ENCODE data around the gene LEMD1.

Gene LEMD1

DNA sequence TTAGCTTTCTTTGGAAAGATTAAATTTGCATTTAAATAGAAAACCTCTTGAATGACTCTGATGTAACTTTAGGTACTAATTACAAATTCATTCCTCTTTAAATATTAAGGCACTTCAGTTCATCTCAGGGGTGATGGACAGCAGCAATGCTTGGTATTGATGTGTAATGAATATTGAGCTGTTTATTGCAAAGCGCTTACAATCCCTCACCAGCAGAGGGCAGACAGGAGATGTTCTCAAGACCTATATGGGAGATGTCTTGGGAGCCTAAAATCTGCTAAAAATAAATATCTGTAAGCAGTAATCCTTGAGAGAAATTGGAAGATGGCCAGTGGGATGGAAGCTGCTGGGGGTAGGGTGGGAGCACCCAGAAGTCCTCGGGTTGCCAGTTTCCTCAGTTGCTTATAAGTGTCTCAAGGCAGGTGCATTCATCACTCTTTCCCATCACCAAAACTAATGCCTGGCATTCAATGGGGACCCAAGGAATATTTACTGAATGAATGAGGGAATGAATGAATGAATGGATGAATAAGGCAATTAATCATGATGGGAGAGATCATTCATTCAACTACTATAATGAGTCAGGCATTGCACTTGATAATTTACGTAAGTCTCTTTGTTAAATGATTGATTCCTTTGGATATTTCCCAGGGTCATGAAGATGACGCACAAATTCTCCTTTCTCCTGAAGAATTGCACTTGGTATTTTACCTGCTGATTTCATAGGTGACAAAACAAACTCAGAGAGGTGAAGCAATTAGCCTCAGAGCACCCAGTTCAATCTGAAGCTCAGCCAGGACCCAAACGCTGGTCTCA lies 67.4 kb downstream of the LEMD1 start:
- peak; percentile 79 for DNase-seq (ENCODE audit: low spot score)

DNA sequence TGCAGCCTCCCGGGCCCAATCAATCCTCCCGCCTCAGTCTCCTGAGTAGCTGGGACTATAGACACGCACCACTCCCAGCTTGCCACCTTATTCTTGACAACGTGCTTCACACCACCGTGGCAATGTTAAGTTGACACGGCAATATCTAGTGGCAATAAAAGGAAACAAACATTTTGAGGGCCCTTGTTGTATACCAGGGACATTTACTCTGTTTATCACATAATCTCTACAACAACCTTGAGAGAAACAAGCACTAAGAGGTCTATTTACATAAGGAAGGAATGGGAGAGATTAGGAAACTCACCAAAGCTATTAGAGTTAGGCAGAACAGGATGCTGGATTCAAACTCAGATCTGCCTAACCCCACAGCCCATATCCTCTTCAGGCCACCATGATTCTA lies 68.2 kb downstream of the LEMD1 start:
- no peak for DNase-seq (ENCODE audit: low spot score)

DNA sequence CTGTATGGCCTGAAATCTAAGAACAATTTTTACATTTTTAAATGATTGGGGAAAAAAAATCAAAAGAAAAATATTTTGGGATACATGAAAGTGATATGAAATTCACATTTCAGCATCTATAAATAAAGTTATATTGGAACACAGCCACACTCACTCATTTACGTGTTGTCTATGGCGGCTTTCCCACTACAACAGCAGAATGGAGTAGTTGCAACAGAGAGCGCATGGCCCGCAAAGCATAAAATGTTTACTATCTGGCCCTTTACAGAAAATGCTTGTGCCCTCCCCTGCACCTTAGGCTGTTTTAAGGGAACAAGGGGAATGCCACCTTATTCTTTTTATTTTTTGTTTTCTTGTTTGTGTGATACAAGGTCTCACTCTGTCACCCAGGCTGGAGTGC lies 68.7 kb downstream of the LEMD1 start:
- DNase-seq (ENCODE audit: low spot score): no peak

DNA sequence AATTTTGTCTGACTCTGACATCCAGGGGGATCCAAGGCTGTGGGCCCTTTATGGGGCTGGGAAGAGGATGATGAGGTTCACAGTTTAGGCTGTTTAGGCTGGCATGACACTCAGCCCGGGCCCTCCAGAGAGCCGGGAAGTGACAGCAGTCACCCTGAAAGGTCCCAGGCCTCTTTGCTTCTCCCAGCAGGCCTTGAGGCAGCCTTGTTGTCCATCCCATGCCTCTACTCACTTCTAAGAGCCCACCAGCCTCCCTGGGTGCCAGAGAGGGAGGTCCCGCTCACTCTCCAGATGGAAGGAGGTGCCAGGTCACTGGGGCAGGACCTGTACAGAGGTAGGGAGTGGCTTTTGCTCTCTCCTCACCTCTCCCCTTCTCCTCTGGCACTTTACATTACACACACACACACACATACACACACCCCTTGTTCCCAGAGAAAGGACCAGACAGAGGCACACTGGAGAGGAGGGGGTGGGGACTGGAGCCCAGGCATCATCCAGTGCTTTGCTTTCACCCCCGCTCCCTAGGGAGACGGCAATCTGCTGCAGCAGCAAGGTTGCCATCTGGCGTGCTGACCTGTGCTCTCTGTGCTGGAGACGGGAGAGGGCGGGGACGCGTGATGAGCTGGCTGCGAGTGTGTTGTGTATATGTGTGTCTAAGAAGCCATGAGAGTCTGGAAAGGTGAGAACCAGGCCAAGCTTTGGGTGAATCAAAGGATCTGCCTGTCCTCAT lies 69.7 kb downstream of the LEMD1 start:
- no peak for DNase-seq (ENCODE audit: low spot score)

DNA sequence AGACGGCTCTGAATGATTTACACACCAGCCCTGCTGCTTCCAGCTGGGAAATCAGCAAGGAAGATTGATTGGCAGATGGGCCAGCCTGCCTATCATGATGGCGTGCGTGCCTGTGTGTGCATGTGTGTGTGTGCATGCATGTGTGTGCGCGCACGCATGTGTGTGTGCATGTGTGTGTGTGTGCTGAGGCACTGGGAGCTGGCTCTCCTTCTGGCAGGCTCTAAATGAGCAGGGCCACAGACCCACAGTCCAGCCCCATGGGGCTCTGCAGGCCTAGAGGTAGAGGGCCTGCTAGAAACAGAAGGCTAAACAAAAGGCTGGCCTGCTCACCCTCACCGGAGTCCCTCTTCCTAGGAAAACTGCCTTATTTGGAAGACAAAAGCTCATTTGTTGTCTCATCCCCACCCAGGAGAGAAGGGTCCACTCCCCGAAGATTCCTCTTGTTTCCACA lies 71.1 kb downstream of the LEMD1 start:
- DNase-seq (ENCODE audit: low spot score): no peak

DNA sequence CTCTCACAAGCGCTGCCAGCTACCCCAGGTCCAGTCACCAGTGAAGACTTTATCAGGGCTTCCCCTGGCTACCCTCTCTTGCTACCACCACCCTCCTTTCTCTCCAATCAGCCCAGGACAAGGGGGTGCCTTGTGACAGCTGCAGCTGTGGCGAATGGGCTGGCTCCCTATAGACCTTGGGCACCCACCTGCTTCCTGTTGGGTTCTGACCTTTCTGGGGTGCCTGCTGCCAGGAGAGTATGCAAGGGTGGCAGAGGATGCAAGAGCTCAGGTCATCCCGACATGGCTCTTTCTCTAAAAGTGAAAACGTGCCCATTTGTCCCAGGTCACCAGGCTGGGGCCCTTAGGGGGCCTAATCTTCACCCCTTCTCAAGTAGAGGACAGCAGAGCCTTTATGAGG lies 71.7 kb downstream of the LEMD1 start:
- DNase-seq (ENCODE audit: low spot score): no peak

DNA sequence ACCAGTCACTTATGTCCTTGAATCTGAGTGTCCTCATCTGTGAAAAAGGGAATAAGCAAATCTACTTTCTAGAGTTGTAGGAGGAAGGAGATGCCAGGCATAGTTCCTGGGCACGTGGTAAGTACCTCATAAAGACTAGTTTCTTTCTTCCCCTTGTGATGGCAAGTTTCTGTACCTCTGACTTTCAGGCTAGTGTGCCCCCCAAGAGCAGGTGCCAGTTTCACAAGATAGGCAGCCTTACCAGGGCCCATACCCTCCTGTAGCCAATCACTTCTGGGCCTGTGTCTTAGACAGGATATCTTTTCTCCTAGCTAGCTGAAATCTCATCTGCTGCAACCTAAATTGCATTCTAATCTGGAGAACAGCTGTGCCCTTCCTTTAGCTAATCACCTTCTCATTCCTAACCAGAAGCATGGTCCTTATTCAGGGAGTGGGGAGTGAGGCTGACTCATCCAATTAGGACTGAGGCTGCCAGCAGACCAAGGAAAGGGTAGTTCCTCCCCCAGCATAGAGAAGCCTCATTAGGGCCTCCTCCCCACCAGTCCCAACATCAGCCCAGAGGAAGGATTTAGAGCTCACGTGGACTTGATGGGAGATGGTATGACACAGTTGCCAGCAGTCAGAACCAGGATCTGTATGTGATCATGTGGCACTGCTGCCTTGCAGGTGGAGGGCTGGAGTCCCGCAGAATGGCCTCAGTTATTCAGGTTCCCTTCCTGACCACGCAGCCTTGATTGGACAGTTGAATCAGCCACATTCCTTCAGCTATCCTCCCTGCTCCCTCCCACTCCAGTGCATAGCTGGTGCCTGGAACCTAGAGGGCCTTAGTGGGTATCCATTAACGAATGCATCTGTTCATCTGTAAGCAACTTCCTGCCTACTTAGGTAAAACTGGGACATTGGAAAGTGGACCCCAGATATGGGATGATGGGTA lies 73.0 kb downstream of the LEMD1 start:
- no peak for DNase-seq (ENCODE audit: low spot score)

DNA sequence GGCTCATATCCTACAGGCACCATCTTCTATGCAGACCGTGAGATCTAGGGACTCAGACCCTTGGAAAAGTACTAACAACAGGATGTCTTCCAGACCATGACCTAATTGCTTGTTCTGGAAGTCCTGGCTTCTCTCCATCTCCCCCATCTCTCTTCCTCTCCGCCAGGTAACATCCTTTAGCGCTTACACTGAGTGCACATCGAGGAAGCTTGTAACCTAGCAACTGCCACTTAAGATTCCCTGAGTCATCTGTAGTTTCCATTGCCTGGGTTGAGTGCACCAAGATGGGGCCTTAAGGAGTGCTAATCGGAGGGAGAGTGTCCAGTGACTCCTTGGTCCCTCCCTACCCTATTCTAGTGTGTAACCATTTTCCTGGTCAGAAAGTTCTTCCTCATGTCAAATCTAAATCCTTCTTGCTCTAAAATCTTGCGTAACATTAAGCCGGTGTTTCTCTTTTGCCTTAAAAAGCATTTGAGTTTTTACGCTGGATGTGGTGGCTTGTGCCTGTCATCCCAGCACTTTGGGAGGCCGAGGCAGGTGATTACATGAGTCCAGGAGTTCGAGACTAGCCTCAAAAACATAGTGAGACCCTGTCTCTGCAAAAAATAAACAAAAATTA lies 74.8 kb downstream of the LEMD1 start:
- peak; percentile 25 for DNase-seq (ENCODE audit: low spot score)

DNA sequence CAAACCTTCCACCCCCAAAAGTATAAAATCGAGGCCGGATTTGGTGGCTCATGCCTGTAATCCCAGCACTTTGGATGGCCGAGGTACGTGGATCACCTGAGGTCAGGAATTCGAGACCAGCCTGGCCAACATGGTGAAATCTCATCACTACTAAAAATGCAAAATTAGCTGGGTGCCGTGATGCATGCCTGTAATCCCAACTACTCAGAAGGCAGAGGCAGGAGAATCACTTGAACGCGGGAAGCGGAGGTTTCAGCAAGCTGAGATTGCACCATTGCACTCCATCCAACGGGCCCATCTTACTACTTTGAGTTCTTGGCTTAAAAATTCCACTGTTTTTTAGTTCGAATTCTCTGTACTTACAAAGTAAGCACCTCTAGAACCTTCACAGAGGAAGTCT lies 76.1 kb downstream of the LEMD1 start:
- DNase-seq (ENCODE audit: low spot score): no peak

DNA sequence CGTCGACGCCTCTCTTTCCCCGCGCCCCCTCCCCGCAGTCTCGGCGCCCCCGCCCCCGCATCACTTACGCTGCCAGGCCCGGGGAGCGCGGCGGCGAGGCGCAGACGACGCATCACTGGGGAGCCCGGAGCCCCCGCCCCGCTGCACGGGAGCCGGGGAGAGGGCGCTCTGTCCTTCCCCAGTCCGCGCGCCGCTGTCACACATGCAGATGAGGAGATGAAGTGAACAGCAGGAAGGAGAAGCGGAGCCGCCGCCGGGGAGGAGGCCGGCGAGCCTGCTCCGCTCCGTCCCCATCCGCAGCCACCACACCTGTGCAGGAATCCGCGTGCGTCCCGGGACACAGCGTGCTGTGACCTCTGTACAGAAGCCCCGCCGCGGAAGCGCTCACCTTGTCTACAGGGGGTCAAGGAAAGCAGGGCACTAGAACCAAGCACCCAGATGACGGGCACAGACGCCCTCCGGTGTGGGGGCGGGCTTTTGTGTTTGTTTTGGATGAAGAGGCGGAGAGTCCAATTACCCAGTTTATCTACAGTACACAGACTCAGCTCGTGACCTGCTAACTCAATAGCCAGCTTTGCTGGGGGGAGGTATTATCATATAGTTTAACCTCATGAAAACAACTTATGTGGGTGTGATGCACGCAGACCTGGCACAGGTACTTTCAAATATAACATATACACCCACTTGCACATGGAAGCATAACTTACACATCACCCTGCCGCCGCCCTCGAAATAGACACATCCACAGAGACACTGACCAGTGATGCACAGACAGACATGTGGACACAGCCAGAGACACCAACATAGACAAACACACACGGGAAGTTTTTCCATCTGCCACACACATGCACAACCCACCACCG lies 77.6 kb downstream of the LEMD1 start:
- peak; percentile 86 for DNase-seq (ENCODE audit: low spot score)

DNA sequence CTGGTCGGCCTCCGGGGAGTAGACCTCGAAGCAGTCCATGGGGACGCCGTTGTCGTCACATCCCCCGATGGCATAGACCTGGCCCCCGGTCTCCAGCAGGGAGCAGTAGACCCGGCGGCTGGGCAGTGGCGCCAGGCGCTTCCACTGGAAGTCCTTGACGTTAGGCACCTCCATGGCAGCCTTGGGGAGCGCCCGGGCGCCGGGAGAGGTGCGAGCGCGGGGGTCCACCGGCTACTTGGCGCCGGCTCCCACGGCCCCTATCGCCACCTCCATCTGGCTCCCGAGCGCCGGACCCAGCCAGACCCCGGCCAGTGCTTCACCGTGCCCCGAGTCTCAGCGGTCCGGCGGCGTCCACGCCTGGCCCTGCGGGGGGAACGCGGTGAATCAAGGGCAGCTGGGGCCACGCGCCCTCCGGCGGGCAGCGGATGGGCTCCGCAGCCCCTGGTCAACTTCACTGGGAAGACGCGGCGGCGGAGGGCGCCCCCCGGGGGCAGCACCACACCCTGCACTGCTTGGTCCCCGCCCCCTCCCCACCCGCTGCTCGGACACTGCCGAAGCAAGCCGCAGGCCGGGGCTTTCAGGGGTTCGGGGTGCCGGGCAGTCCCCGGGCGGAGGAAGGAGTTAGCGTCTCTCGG lies 78.3 kb downstream of the LEMD1 start:
- peak; percentile 61 for DNase-seq (ENCODE audit: low spot score)

DNA sequence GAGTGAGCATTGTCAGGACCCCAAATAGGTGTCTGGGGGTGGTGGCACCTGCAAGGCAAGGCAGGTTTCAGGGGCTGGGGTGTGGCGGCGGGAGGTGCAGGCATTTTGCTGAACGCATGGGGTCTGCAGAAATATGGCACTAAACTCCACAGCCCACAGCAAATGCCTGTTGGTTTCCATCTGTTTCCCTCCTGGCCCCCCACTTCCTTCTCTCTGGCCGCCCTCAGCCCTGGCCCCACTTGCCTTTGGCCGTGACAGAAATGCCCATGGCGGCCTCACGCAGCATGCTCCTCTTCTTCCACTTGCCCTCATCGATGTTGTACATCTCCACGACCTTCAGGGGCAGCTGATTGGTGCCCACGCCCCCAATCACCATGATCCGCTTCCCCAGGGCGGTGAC lies 78.9 kb downstream of the LEMD1 start:
- DNase-seq (ENCODE audit: low spot score): no peak

DNA sequence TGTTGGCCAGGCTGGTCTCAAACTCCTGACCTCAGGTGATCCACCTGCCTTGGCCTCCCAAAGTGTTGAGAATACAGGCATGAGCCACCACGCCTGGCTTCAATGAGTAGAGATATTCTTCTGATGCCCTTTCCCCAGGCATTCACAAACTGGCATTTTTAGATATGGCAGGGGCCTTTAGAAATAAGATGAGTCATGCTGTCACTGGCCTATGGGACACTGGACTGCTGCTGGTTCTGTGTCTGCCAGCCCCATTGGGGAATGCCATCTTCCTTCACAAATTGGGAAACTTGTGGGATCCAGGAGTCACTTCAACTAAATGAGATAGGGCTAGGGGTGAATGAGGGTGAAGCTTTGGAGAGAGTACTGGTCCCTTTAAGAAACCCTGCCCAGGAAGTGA lies 81.2 kb downstream of the LEMD1 start:
- peak; percentile 66 for DNase-seq (ENCODE audit: low spot score)

DNA sequence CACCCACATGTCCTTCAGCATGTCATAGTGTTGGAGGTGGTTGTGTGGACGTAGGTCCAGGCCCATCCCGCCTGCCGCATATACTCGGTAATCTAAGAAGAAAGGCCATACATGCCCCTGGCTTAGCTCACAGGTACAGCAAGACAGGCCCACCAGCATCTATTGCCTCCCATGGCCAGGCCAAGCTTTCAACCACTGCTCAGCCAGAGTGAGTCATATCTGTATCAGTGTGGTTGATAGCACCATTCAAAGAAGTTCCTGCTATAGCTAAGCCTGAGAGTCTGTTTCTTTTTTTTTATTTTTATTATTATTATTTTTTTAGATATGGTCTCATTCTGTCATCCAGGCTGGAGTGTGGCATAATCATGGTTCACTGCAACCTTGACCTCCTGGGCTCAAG lies 82.1 kb downstream of the LEMD1 start:
- DNase-seq (ENCODE audit: low spot score): no peak

DNA sequence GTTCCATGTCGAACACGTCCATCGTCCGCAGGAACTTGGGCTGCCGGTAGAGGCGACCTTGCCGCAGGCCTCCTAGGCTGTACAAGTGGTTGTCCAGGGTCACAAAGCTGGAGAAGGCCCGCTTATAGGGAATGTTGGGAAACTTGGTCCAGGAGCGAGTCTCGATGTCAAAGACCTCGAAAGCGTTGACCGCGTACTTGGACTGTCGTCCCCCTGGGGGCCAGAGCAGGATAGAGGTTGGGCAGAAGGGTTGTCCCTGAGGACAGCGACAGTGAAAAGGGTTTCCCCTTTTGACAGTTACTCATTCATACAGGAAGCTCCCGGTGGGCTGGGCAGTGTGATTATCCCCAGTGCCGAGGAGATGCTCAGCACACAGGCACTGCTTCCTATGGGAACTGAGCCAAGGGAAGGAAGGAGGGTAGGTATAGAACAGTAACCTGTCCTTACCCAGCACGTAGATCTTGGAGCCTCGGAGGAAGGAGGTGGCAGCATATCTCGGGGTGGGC lies 82.6 kb downstream of the LEMD1 start:
- no peak for DNase-seq (ENCODE audit: low spot score)

DNA sequence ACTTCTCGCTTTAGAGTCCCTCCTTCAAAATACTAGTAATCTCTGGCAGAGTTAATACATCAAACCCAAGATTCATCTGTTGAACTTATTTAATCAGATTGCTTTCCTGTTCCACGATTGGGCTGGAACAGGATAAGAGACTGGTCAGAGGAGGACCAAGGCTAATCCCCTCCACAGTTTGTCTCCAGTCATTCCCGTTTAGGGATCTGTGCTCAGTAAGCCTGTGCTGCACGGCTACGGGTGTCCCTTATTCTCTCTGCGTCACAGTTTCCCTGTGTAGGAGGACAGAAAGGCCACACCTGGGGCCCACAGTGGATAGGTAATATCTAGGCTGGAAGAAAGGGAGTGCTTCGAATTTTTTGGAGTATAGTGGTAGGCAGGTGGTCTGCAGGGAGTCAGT lies 83.8 kb downstream of the LEMD1 start:
- no peak for DNase-seq (ENCODE audit: low spot score)

DNA sequence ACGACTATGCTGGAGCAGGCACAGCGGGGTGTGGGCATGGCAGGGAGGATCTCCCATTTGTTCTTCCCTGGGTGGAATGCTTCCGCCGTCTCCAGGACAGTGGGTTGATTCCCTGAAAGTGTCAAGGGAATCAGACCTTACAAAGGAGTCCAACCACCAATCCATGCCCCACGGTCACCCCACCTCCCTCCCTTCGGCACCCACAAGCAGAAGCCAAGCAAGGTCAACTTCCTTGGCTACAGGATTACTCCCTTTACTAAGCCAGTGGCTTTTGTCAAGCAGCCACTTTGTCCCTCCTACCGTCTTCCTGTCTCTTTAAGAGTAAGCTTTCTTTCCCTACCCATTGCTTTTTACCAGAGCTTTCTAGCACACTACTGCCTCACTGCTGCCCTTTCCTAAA lies 84.4 kb downstream of the LEMD1 start:
- no peak for DNase-seq (ENCODE audit: low spot score)

DNA sequence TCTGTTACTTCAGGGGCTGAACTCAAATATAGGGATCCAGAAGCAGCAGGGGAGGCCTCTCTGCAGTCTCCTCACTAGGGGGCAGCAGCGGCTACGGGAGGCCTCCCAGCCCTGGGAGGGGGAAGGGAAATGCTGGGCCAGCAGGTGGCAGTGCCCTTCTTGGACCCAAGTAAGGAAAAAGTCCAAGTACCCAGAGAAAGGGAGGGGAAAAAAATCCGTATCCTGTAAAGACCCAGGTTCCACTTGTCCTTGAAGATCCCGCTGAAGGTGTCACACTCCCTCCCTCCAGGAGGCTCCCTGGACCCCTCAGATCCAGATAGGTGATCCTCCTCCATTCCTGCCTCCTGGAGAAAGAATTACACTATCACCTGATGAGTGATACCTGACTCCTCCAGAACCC lies 86.2 kb downstream of the LEMD1 start:
- peak; percentile 90 for DNase-seq (ENCODE audit: low spot score)

DNA sequence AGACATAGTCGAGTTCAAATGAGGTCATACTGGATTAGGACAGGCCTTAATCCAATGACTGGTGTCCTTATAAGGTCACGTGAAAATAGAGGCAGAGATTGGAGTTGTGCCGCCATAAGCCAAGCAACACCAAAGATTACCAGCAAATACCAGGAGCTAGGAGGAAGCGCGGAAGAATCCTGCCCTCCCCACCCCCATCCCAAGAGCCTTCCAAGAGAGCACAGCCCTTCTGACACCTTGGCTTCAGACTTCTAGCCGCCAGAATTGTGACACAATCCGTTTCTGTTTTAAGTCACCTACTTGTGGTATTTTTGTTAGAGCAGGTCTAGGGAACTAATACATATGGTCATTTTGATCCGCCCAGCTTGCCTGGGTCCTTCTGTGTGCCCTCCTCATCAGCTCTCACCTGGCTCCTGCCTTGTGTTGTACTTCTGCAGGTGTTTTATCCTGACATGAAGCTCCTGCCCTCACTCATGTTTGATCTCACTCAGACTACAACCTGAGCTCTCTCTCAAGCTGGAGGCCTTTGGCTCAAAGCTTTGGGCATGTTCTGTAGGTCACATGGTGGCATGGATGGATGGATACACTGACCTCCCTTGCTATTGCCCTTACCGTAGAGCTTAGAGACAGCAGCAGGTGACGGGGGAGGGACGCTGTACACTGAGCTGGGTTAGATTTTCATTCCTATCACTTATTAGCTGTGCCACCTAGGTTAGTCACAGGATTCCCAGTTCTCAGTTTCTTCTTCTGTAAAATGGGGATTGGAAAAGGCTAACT lies 89.7 kb downstream of the LEMD1 start:
- no peak for DNase-seq (ENCODE audit: low spot score)
